GM21528 (cell line): ENCODE data around the gene PRRT1.
"Not testable (repeated sequence)": the region's sequence is repeated elsewhere in the genome, so short reads cannot be mapped to it uniquely, and the experiment has no call there.

Source experiments
- ATAC-seq: cut with Tn5 transposase; IDR thresholded peaks from one replicate; pipeline ENCODE4 v1.9.1; 2021; ENCODE audit warnings: mild to moderate bottlenecking, moderate library complexity; ENCODE audit not compliant: unreplicated experiment, low FRiP score

PRRT1 gene

DNA sequence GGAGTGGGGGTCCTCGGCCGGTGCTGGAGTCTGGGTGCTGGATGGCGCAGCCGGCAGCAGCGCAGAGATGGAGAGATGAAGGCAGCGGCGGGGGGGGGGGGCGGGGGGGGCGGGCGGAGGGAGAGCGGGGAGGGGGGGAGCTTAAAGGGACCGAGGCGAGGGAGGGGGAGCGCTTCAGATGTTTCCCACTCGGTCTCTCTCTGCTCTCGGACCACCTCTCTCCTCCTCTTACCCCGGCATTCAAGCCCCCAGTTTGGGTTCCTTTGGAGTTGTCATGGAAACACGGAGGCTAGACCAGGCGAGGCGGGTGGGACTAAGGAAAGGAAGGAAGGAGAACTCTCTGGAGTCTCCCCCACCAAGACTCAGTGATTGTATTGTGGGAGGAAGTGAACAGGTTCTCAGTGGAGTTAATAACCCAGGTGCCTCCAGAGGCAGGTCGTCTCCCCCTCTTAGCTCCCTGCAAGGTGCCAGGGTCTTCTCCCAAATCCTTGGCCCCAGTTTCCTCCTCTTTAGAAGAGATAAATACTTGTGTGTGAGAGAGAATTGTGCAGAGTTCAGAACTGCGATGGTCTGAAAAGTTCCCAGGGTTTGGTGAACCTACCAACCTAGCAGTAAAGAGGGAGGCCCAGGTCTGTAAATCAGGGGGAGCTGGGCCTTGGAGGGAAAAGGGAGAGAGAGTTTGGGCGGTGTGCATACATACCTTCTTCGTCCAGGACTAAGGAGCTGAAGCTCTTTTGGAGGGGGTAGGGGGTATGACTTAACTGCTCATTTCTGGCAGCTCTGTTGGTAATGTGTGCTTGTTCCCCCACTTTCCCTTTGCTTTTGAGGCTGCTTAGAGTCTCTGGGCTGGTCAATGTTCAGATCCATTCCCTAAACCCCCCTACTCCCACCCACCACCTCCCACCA is at the start of gene PRRT1:
Gene PRRT1, minus strand, starts transcription at position 77 of the 906 bp plus-strand sequence. CDS start 112 bp downstream, outside the sequence.
- no peak for ATAC-seq

DNA sequence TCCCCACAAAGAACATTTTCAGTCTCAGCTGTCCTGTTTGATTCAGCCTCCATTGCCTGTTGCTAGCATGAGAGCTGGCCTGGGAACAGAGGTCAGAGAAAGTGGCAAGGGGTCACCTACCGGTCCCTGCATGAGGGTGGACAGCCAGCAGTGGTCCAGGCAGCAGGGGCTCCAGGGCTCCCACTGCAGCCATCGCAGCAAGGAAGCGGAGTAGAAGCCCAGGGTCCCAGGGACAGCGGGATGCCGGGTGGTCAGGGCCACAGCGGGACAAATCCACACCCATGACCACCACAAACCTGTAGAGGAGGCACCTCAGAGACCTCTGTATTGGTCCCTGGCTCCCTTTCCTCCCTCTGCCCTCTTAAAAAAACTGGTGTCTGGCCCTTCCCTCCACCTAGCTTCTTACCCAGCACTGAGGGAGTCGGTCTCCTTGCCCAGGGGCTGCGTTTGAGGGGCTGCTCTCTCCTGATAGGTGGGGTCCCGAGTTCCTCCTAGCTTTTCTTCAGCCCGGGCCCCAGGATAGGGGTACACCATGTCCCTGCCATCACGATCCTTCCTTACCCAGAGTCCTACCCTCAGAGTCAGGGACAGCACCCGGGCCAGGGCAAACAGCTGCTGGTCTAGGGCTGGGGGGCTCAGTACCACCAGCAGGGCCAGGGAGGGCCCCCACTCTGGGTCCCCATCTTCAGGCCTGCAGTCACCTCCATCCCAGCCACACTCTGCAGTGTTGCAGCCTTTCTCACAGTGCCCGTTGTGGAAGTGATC is 49.2 kb upstream of the PRRT1 start:
- no peak for ATAC-seq

DNA sequence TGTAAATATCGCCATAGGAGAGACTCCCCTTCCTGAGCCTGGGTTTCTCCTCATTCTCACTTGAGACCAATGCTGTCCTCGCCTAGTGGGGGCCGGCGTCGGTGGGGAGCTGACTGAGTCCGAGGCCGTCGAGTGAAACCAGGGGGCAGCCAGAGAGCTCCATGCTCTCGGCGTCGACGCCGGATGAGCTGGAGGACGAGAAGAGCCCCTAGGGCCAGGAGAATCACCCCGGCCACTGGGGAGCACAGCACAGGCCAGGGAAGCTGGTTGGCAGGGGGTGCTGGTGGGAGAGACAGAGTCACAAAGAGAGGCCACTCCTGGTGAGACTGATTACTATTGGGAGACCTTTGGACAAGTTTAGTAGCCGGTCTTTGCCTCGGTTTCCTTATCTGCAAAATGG is 47.1 kb upstream of the PRRT1 start:
- ATAC-seq, result no peak

DNA sequence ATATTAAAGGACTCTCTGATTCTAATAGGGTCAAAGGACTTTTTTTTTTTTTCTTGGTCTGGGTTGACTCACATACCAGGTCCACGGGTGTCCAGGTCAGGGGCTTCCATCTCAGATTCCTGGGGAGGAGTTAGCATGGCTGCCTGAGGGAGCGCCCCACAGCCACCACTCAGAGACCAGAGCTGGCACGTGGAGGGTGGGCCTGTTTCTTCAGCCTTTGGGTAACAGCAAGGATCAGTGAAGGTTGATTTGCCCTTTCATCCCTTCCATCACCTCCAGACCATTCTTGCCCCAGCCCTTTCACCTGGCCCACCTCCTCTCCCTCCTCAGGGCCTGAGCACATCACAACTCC is 46.6 kb upstream of the PRRT1 start:
- ATAC-seq, result no peak

DNA sequence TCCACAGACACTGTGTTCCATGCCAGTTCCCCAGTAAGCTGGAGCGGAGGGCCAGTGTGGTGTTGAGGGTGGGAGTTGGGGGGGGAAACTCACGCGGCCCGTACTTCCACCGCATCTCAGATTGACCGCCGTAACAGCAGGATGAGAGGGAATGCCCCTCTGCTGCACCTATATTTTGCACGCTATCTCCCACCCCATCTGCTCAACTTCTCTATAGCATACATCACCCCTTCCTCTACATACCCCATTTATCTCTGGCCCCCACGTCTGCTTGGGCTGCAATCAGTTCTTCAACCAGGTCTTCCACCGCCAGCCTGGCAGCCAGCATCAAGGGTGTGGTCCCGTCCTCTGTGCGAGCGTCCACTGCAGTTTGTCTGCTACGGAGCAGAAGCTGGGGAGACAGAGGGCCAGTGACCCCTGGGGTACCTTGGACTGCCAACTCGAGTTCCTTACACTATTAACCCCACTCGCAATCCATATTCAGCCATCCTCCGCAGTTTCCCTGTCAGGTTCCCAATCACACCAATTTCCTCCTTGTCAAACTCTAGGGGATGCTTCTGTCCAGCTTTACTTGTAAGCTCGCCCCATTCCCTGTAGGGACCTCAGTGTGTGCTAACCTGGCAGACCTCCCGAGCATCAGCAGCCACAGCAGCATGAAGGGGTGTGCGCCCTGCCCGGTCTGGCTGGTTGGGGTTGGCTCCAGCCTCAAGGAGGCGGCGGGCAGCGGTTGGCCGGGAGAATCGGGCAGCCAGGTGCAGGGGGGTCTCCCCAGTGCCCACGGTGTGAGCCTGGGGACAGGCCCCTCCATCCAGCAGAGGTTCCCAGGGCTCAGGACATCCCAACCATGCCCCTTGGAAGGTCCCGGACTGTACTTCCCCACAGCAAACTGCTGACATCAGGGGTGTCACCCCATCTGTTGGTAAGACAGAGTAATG is 45.2 kb upstream of the PRRT1 start:
- ATAC-seq, result no peak

DNA sequence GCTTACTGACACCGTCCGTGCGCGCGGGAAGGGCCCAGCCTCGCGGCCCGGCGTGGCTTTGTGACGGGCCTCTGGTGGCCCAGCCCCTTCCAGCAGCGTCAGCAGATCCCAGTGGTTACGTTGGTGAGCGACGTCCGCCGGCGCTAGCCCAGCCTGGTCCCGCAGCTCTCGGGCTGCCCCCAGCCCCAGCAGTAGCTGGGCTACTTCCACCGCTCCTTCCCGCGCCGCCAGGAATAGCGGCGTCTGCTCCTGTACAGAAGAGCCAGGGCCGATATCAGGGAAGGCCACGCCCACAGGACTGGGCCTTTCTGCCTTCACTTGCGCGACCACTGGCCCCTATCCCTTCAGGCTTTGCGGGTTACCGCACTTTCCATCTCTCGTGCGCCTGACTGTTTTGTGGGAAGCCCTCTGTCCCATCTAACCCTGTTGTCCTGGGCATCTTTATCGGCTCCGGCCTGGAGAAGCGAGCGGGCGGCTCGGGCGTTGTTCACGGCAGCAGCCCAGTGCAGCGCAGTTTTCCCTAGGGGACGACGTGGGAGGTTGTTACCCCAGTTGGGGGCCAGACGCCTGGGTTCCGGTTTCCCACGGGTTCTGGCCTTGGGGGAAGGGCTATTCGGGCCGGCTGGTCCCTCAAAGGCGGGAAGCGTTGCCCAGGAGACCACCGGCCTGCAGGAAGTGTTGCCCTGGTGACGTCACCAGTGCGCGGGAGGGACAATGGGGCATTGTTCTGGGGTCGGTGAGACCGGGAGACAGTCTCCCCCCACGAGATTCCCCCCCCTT is 44.4 kb upstream of the PRRT1 start:
- peak; percentile 77 for ATAC-seq

DNA sequence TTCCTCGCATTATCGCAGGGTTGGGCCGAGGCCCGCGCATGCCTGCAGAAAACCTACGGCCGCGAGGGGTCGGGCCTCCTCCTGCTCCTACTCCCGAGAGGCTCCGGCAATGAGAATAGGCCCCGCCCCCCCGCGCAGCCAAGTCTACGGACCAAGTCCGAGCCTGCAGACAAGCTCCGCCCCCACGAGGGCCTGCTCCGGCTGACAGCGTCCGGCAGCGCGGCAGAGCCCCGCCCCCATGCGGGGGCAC is 43.8 kb upstream of the PRRT1 start:
- peak; percentile 72 for ATAC-seq

DNA sequence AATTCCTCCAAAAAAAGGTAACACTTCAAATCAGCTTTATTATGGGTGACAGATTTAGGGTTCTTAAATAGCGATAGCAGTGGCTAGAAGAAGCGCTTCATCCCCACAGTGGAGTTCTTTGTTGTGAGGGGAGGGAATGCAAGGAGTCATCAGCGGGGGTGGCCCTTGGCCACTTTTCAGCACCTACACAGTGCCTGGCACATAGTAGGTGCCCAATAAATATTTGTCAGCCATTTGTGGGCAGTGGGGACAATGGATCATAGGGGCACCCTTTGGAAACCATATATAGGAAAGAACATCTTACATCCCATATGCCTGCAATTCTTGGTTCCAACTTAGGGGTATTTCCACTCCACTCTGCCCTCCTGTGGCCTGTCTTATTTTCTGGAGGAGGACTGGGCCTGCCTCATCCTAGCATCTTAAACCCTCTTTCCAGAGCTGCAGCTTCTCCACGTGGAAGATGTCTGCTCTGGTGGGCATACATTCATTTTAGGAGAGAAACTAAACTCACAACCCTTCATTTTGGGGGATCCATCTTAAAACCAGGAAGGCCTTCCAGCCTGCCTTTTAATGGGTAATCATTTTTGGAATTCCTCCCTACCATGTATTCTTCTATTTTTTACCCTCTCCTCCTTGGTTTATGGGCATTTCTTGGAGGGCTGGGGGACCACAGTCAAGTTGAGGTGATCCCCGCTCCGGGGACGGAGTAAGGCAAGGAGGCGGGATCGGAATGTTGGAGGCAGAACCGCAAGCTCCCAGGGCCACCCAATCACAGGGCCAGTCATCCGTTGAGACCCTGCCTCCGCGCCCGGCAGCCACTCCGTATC is 43.3 kb upstream of the PRRT1 start:
- ATAC-seq, result no peak

DNA sequence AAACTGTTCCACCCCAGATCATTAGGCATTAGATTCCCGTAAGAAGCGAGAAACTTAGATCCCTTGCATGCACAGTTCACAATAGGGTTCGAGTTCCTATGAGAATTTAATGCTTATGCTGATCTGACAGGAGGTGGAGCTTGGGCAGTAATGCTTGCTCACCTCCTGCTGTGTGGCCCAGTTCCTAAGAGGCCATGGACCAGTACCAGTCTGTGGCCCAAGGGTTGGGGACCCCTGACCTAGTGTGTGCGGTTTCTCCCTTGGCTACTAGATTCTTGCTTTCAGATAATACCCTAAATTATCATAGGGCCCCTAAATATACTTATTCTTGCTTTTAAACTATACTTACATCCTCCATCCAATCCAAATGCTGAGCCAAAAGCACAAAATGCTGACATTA is 42.6 kb upstream of the PRRT1 start:
- ATAC-seq, result no peak

DNA sequence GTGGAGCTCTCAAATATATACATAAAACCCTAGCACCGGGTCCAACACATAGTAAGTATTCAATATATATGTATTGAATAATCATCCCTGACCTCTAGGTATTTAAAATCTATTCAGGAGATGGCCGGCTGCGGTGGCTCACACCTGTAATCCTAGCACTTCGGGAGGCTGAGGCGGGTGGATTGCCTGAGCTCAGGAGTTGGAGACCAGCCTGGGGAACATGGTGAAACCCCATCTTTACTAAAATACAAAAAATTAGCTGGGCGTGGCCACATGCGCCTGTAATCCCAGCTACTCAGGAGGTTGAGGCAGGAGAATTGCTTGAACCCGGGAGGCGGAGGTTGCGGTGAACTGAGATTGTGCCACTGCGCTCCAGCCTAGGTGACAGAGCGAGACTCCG is 41.4 kb upstream of the PRRT1 start:
- not testable (repeated sequence) for ATAC-seq

DNA sequence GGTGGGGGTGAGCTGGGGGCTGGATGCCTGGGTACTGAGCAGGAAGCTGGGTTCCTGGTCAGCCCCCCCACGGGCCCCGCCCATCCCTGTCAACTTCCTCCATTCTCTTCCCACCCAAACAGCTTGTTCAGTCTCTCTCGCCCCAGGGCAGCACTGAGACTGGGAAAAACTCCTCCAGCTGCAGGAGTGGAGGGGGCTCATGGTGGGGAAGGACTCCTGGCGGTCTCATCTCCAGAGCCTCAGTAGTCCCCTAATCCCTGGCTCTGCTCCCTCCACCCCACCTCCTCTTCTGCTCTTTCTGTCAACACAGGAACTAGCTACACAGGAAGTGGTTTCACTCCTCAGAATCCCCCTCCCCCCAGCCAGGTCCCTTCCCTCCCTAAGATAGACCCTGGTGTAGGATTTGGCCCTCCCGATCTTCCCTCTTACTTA is 40.9 kb upstream of the PRRT1 start, which contains the start of gene GPSM3:
Gene GPSM3, minus strand, starts transcription at position 36 of the 432 bp plus-strand sequence. CDS start 130 bp downstream, outside the sequence.
- no peak for ATAC-seq

DNA sequence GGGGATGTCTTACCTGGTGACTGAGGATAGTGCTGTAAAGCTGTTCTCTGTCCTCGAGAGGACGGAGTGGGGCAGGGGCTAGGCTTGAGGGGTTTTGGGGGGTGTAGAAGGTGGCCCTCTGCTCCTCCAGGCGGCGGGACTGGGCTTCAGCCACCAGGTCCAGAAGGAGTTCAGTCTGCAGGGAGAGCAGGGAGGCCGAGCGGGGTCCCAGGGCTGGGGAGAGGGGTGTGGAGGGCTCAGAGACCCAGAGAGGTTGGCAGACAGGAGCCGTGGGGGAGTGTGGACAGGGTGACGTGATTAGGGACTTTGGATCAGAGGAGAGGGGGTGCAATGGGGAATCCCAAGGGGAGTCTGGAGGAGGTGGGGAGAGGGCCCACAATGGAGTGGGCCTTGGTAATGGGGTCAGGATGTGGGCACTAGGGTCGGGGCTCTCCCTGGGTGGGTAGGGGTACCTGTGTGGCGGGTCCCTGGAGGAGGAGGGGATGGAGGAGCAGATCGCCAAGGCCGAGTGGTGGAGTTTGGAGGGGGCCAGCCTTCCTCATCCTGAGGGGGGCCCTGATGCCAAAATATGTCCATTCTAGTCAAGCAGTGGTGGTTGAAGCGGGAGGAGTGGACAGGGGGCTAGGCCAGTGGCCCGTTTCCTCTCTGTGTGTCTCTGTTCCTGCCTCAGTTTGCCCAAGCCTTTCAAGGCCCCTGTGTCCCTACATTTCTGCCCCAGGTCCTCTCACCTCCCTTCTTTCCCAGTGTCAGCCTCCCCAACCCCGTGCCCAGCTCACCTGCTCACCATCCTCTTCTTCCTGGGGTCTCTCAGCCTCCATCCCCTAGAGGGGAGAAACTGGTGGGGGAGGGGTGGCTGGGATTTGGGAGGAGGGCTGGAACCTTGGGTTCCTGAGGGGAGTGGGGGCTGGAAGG is 40.2 kb upstream of the PRRT1 start:
- no peak for ATAC-seq

DNA sequence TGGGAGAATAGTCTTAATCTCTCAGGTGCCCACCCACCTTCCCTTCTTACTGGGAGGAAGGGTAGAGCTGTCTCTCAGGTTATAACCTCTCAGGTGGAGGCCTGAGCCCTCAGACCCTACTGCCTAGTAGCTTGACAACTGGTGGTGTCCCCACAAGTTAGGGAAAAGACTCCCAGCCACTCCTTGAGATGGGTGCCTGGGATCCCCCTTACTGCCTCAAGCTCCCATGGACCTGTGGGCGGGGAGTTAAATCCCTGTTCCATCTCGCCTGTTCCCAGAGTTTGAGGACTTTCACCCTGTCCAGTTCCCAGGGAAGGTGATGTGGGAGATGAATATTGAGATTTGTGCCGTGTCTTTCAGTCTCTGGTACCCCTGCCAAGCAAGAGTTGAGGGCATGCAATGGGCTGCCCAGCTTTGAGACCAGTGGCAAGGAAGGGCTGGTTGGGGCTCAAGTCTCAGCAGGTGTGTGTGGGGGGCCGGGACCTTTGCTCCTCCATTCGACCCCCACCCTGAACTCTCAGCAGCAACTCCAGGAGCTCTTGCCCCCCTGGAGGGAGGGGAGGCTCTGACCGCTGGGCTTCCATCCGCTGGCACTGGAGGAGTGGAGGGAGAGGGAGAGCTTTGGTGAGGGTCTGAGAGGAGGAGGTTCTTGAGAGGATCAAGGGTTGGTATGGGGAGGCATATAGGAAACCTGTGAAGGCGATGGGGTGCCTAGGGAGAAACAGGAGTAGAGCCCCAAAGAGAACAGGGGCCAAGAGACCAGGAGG is 39.4 kb upstream of the PRRT1 start:
- ATAC-seq, result no peak

DNA sequence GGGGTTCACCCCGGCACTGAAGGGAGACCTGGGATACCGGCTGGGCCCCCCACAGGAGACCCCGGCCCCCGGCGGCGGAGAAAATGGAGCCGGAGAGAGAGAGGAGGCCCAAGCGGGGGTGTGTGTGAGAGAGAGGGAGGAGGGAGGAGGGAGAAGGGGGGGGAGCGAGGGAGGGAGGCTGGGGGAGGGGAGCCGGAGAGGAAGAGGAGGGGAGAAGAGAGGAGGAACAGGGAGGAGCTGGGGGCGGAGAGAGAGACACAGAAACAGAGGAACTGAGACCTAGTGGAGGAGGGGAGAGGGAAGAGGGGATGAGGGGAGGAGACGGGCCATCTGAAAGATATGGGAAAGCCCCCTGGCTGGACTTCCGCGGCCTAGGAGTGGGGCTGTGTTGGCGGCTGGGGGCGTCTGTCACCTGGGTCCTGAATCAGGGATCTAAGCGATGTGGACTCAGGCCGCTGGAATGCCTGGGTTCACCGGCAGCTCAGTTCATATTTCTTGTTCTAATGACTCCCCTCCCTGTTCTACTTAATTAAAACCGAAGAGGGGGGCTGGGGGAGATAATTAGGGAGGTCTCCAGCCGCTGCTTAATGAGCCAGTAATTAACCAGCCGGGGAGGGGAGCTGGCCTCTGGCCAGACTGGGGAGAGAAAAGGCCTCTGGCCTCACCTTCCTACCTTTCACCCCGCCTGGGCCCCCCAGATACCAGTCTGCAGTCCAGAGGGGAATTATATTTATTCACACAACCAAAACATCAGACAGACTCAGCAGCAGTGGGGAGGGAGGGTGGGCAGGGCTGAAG is 38.5 kb upstream of the PRRT1 start, which contains the start of gene PBX2:
Gene PBX2, minus strand, starts transcription at position 149 of the 798 bp plus-strand sequence. CDS start 287 bp downstream, outside the sequence.
- ATAC-seq, result peak; percentile 43

DNA sequence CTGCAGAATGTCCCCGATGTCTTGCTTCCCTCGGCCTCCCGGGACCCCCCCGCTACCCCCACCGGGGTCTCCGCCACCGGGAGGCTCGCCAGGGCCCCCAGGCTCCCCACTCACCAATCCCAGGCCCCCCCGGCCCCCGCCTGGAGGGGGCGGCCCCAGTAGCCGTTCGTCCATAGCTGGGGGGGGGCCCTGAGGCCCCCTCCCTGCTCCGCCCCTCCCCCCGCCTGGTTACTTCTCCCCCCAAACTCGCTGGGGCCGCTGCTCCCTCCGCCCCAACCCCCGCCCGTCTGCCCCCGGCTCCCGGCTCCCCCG is 38.0 kb upstream of the PRRT1 start:
- no peak for ATAC-seq

DNA sequence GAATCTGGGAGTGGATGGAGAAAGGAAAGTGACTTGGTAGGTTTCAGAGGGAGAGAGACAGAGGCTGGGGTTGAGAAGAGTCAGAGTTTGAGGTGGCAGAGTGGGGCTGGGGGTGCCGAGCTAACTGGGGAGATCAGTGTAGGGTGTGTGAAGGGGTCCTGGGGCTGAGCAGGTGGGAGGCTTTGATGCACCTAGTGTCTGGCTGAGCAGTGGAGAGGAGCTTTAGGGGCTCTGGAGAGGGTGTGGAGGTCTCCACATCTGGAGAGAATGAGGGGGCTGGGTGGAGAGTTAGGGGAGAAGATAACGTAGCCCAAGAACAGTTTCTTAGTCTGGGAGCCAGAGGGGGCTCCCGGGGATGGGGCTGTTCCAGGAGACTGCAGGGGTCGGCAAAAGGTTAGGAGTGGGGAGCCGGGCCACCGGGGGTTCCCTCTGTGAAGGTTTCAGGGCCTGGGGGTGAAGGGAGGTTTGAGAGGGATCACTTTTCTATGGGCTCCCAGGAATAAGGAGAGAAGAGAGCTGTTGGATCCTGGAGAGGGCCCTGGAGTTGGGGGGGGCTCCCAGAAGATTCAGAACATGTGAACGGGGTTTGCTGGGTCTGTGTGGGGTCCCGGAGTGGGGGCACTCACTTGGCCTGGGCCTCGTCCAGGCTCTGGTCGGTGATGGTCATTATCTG is 37.5 kb upstream of the PRRT1 start:
- ATAC-seq, result no peak
